ENCODE data around the gene MARK3.

Gene MARK3

GRCh38 chr14:103396463-103396862, 11.2 kb downstream of the MARK3 start:
- no peak for DNase-seq (ENCODE audit: low spot score)

GRCh38 chr14:103398427-103399195, 13.4 kb downstream of the MARK3 start:
- no peak for DNase-seq (ENCODE audit: low spot score)

- no peak for DNase-seq (ENCODE audit: low spot score)
These were observed 15.3 kb downstream of the MARK3 start for GRCh38 chr14:103400537-103400936.

GRCh38 chr14:103401223-103402214, 16.3 kb downstream of the MARK3 start:
- no peak for DNase-seq (ENCODE audit: low spot score)

- DNase-seq (ENCODE audit: low spot score) = no peak
These were observed 17.5 kb downstream of the MARK3 start for GRCh38 chr14:103402695-103403094.

GRCh38 chr14:103404032-103404918, 19.1 kb downstream of the MARK3 start:
- no peak for DNase-seq (ENCODE audit: low spot score)

GRCh38 chr14:103404920-103405319, 19.7 kb downstream of the MARK3 start:
- no peak for DNase-seq (ENCODE audit: low spot score)

GRCh38 chr14:103408491-103409155, 23.4 kb downstream of the MARK3 start:
- no peak for DNase-seq (ENCODE audit: low spot score)

GRCh38 chr14:103416916-103417315, 31.7 kb downstream of the MARK3 start:
- DNase-seq (ENCODE audit: low spot score) = no peak

- DNase-seq (ENCODE audit: low spot score) = no peak
These were observed 33.2 kb downstream of the MARK3 start for GRCh38 chr14:103418481-103418818.

GRCh38 chr14:103421556-103421955, 36.3 kb downstream of the MARK3 start:
- no peak for DNase-seq (ENCODE audit: low spot score)

- no peak for DNase-seq (ENCODE audit: low spot score)
These were observed 37.8 kb downstream of the MARK3 start for GRCh38 chr14:103423050-103423461.

GRCh38 chr14:103427485-103428443, 42.5 kb downstream of the MARK3 start:
- DNase-seq (ENCODE audit: low spot score) = peak; percentile 66

GRCh38 chr14:103428723-103429556, 43.7 kb downstream of the MARK3 start:
- DNase-seq (ENCODE audit: low spot score) = peak; percentile 18

- DNase-seq (ENCODE audit: low spot score) = no peak
These were observed 45.1 kb downstream of the MARK3 start for GRCh38 chr14:103430358-103430757.

- DNase-seq (ENCODE audit: low spot score) = no peak
These were observed 47.4 kb downstream of the MARK3 start for GRCh38 chr14:103432627-103433026.

- DNase-seq (ENCODE audit: low spot score) = no peak
These were observed 48.8 kb downstream of the MARK3 start for GRCh38 chr14:103433916-103434563.

- no peak for DNase-seq (ENCODE audit: low spot score)
These were observed 49.7 kb downstream of the MARK3 start for GRCh38 chr14:103434868-103435442.
